HG02884 (cell line): Measurements from ENCODE around the gene FAM72A.
"Not testable (repeated sequence)": the region's sequence is repeated elsewhere in the genome, so short reads cannot be mapped to it uniquely, and the experiment has no call there.

ENCODE experiments used
- ATAC-seq: cut with Tn5 transposase; IDR thresholded peaks from one replicate; pipeline ENCODE4 v1.9.1; 2021; ENCODE audit warnings: mild to moderate bottlenecking, moderate library complexity; ENCODE audit not compliant: unreplicated experiment

FAM72A gene

DNA sequence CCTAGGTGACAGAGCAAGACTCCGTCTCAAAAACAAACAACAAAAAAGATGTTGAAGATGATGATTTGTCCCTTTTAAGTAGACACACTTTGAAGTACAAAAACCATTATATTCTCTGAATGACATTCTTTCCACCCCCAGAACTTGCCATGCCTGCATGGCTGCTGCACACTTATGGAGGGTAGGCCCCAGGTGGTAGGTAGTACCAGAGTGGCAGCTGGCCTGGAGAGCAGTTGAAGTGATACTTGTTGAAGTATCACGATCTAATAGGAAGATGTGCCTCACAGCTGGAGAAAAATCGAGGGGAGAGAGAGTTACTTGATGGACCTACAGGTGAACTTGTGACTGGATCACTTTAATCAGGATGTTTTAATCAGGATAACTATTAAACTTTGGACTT, 15.6 kb upstream of the FAM72A start:
- not testable (repeated sequence) for ATAC-seq

DNA sequence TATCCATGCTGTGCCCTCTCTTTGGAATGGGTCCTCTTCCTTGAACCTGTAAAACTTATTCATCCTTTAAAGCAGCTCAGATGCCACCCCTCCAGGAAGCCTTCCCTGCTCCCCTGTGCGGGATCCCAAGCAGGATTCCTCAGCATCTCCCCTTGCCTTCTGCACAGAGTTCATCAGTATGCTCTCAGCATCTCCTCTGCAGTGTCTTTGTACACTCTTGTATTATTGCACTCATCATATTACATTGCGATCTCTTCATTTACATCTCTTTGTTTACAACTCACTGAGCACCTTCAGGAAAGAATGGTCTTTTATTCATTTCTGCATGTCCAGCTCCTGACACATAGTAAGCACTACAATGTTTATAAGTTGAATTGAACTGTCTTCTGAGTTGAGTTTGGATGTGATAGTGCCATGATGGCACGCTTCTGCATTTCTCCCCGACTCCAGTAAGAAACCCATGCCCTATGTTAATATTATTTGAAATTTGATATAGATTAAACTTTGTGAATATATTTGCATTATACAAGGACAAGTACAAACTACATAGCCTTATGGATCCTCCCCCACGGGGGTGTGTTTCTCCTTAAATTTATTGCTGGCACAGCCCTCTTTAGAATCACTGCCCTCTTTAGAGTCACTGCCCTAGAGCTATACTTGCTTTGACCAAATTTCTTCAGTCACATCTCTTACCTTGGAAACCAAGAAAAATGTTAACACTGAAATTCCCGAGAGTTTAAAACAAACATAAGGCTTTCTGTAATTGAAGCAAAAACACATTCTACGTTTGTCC, 13.2 kb upstream of the FAM72A start:
- not testable (repeated sequence) for ATAC-seq

DNA sequence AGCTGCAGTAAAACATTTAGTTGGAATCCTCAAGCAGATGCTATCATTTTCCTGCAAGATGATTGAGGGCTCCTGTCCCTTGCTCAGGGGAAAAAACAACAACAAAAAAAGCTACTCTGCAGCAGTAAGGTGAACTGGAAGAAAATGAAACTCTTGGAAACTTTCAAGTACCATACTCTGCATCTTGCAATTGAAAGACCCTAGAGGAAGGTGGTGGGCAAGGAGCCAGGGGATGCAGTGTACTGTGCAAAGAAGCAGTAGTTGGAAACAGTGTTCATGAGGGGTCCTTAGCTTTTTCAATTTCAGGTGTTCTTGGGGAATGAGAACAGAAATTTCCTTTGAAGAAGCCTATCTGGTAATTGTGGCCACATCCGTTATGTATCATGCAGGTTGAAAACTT, 8.2 kb upstream of the FAM72A start:
- ATAC-seq = not testable (repeated sequence)

DNA sequence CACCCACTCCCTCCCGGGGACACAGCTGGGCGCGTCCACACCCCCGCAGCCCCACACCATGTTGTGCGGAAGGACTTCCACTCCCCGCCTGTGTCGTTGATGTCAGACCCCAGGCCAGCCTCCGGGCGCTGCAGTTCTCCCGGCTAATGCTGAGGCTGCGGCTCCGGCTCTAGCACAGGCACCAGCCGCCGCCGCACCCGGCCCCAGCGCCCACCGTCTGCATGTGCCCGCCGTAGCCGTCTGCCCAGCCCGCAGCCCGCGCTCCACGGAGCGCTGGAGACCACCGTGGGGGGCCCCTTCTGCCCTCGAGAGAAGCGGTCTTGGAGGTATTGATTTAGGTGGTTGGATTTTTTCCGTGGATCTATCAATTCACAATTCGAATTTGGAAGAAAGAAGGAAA, 2.9 kb upstream of the FAM72A start:
- ATAC-seq = not testable (repeated sequence)

GRCh38 chr1:206204871-206205270, 2.2 kb upstream of the FAM72A start:
- ATAC-seq = not testable (repeated sequence)

- not testable (repeated sequence) for ATAC-seq
Measured at GRCh38 chr1:206204159-206204511, 1.5 kb upstream of the FAM72A start.

DNA sequence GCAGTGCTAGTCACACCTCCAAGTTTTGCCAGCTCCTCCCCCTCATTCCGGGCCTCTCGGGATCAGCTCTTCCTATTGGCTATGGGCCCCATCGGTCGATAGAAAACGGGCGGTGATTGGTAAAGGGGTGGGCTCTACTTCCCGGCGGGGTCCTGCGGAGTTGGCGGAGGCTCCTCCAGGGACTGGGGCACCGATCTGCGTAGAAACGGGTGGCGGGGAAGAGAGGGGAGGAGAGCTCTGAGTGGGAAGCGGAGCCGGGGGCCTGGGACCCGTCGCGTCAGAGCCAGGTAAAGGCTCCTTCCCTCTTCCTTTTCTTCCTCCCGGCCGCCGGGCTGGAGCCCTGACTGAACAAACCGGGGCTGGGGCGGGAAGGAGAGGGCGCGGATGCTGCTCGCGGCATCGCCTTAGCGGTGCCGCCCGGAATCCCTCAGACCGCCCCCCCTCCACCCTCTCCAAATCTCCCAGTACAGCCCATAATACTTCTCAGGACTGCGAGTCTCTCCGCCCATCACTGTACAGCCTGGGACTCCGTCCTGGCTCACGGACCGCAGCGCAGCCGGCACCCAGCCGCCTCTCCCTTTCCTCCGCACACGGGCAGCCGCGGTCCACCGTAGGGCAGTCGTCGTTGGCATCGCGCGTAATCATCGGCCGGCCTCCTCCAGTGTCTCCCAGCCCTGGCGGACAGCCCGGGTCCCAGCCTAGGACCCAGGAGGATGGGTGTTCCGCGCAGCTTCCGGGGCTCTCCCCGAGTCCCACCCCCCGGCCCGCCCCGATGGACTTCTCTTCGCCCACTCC, 922 bp upstream of the FAM72A start, which contains the start of gene SRGAP2:
TSS of gene SRGAP2 (plus strand) at position 178 of the 795 bp plus-strand sequence. CDS start 2,430 bp downstream, outside the sequence.
- ATAC-seq = not testable (repeated sequence)

DNA sequence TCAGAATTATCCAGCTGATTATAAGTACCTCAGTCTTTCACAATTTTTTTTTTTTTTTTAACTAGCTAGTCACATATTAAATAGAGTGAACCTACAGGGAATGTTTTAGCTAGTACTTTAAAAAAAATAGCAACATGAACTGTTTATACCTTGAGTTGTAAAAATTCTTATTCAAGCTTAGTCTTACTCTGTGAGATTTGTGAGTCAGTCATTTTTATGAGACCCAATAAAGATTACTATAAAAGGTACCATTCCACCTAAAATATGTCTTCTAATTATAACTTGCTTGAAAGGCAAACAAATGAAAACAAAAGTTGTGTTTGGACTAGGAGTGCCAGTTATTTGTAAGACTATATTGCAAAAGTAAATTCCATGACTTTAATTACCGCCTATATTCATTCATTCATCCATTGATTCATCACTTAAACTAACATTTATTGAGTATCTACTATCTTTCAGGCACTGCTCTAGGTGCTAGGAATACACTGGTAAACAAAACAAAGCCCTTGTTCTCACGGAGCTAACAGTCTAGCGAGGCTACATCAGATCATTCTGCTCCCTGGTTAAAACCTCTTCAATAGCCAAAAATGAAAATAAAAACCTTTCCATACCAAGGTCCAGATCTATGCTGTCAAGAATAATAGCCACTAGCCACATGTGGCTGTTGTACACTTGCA, 5.8 kb downstream of the FAM72A start:
- not testable (repeated sequence) for ATAC-seq

- ATAC-seq = not testable (repeated sequence)
Measured at GRCh38 chr1:206195182-206195581, 7.5 kb downstream of the FAM72A start.

- ATAC-seq = not testable (repeated sequence)
Measured at GRCh38 chr1:206186826-206187225, 15.8 kb downstream of the FAM72A start.

- not testable (repeated sequence) for ATAC-seq
Measured at GRCh38 chr1:206185778-206186177, 16.9 kb downstream of the FAM72A start.

DNA sequence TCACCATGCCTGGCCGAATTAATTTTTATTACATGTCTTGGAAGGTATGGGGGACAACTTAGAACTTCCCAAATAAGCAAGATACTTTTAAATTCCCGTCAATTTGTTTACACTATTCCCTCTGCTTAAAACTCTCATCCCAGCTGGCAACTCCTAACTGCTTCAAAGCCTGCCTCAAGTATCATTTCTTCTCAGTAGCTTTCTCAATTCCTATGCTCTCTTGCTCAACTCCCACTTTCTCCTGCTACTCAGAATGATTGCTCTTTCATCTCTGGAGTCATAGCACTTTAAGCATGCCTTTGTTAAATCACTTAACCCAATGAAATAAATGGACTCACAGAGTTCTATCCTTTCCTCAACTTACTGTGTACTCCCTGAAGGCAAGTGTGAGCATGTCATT, 18.9 kb downstream of the FAM72A start:
- ATAC-seq = not testable (repeated sequence)

- not testable (repeated sequence) for ATAC-seq
Measured at GRCh38 chr1:206182368-206183317, 20.0 kb downstream of the FAM72A start.

GRCh38 chr1:206179666-206180065, 23.0 kb downstream of the FAM72A start:
- ATAC-seq = not testable (repeated sequence)

DNA sequence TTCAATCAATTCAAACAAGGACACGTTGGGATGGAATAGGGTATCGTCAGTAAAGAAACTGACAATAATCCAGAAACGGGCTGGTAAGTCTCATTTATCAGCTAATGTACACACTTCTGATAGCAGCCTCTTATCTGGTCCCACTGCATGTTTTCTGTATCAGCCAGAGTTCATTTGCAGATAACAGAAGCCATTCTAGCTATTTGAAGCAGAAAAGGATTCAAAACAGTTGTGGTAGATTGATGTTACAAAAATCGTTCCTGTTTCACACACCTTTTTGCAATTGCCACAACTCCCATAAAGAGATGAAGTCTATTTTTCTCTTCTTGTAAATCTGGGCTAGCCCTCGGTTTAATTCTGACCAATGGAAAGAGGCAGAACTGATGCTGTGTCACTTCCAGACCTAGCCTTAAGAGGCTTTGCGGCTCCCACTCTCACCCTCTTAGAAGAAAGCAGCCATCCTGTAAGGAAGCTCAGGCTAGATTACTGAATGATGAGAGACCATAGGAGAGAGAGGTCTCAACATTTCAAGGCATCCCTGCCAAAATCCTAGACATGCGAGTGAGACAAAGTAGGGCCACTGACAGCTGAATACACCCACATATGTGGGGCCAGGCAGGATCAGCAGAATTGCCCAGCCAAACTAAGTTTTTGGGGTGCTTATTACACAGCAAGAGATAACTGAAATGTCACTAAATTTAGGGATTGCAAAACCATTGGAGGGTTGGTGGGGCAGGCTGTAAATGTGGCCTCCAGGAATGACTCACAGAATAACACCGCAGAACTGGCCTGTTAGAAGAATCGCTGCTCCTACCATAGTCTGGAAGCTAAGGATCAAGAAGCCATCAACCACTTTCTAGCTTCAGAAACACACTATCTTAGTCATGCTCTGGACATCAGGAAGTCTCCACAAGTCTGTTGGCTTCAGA, 24.3 kb downstream of the FAM72A start:
- ATAC-seq = not testable (repeated sequence)

DNA sequence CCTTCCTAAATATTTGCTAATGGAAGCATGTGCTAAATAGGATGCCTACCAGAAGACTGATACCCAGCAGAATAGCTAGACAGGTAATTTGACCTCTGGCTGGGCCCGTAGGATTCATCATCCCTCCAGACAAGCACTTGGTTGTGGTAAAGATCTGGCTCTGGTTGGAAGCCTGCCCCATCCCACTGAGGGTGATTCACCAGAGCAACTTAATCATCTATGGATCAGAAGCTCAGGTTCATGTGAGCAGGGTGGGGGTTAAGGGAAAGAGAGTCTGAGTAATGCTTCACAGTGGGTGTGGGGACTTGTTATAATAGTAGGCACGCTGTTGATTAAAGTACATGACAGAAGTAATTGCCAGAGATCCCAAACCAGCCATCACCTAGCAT, 26.5 kb downstream of the FAM72A start:
- ATAC-seq = not testable (repeated sequence)

DNA sequence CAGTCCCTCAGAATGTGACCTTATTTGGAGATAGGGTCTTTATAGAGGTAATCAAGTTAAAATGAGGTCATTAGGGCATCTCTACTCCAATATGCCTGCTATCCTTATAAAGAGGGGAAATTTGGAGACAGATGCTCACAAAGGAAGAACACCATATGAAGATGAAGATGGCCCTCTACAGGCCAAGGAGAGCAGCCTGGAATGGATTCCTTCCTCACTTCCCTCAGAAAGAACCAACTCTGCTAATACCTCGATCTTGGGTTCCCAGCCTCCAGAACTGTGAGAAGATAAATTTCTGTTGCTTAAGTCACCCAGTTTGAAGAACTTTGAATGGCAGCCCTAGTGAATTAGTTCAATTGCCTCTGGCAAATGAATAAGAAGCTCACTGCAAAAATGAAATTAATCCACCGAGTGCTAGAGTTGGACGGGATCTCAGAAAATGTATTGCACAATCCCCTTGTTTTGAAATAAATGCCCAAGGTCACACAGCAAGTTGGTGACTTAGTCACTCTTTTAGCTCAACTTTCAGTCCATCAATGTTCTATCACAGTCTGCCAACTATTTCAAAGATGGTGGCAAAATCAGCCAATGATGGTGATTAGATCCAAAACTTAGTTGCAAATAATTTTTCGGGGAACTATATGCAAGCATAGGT, 27.1 kb downstream of the FAM72A start:
- not testable (repeated sequence) for ATAC-seq

GRCh38 chr1:206174182-206174868, 28.3 kb downstream of the FAM72A start:
- ATAC-seq = not testable (repeated sequence)
